ENCODE data around the gene STAT5B.
"Not testable (repeated sequence)": the region's sequence is repeated elsewhere in the genome, so short reads cannot be mapped to it uniquely, and the experiment has no call there.

STAT5B gene

GRCh38 chr17:42188749-42189650 is 87.2 kb downstream of the STAT5B start:
- TF ChIP-seq EZH2 (optimal IDR thresholded peaks at IDR 0.05; ENCODE audit: low read depth, low read length) (no peak), EZH2phosphoT487 (IDR thresholded peaks at IDR 0.05; ENCODE audit: low read length) (no peak), CTCF (IDR thresholded peaks at IDR 0.05; ENCODE audit: low read length) (no peak)
- DNase-seq = no peak
- H3K4me1 ChIP-seq (ENCODE audit: low read length) = peaks cover 14% of the 10 kb centered on the region

GRCh38 chr17:42187833-42188232 is 88.4 kb downstream of the STAT5B start:
- TF ChIP-seq EZH2phosphoT487 (IDR thresholded peaks at IDR 0.05; ENCODE audit: low read length) (no peak), EZH2 (optimal IDR thresholded peaks at IDR 0.05; ENCODE audit: low read depth, low read length) (no peak), CTCF (IDR thresholded peaks at IDR 0.05; ENCODE audit: low read length) (no peak)
- Histone ChIP-seq H3K4me3 (ENCODE audit: low read length) (no peak overlapping the region), H3F3A (ENCODE audit: insufficient read depth, low read length) (peaks cover 23% of the 10 kb centered on the region), H3K27me3 (replicated peaks; ENCODE audit: insufficient read depth, low read length) (no peaks in the 10 kb centered on the region), H3K4me1 (ENCODE audit: low read length) (peaks cover 18% of the 10 kb centered on the region), H3K27ac (ENCODE audit: low read length) (no peak overlapping the region), H3K79me2 (ENCODE audit: low read length) (no peaks in the 10 kb centered on the region), H3K9me3 (replicated peaks; ENCODE audit: insufficient read depth, low read length) (no peaks in the 10 kb centered on the region), H3K9ac (ENCODE audit: low read length) (no peak overlapping the region), H4K20me1 (ENCODE audit: insufficient read depth, low read length) (no peaks in the 10 kb centered on the region), H3K9me2 (replicated peaks; ENCODE audit: insufficient read depth, low read length) (no peaks in the 10 kb centered on the region), H2AFZ (ENCODE audit: low read length) (no peak overlapping the region), H3K4me2 (ENCODE audit: low read depth, low read length) (no peak overlapping the region), H3K36me3 (replicated peaks; ENCODE audit: insufficient read depth, low read length) (no peaks in the 10 kb centered on the region)
- DNase-seq = no peak

More at GRCh38 chr17:42188749-42189650, 87.2 kb downstream of the STAT5B start:
- Histone ChIP-seq H3K4me2 (ENCODE audit: low read depth, low read length) (no peak overlapping the region), H3K4me3 (ENCODE audit: low read length) (no peak overlapping the region), H3K9me2 (replicated peaks; ENCODE audit: insufficient read depth, low read length) (no peaks in the 10 kb centered on the region), H3K9me3 (replicated peaks; ENCODE audit: insufficient read depth, low read length) (no peaks in the 10 kb centered on the region), H4K20me1 (ENCODE audit: insufficient read depth, low read length) (no peaks in the 10 kb centered on the region), H3F3A (ENCODE audit: insufficient read depth, low read length) (peaks cover 12% of the 10 kb centered on the region), H3K79me2 (ENCODE audit: low read length) (peaks cover 5% of the 10 kb centered on the region; the same call in 1 of the 2 replicates), H2AFZ (ENCODE audit: low read length) (no peak overlapping the region), H3K27me3 (replicated peaks; ENCODE audit: insufficient read depth, low read length) (no peaks in the 10 kb centered on the region), H3K9ac (ENCODE audit: low read length) (no peak overlapping the region), H3K27ac (ENCODE audit: low read length) (no peak overlapping the region), H3K36me3 (replicated peaks; ENCODE audit: insufficient read depth, low read length) (no peaks in the 10 kb centered on the region)

GRCh38 chr17:42186191-42186590 is 90.0 kb downstream of the STAT5B start:
- not testable (repeated sequence) for H3K4me3 ChIP-seq (ENCODE audit: low read length); H3K27me3 ChIP-seq (replicated peaks; ENCODE audit: insufficient read depth, low read length); H3K79me2 ChIP-seq (ENCODE audit: low read length); H3K9me2 ChIP-seq (replicated peaks; ENCODE audit: insufficient read depth, low read length); H3K9me3 ChIP-seq (replicated peaks; ENCODE audit: insufficient read depth, low read length); H4K20me1 ChIP-seq (ENCODE audit: insufficient read depth, low read length); H3K4me2 ChIP-seq (ENCODE audit: low read depth, low read length); H3K36me3 ChIP-seq (replicated peaks; ENCODE audit: insufficient read depth, low read length); DNase-seq; H2AFZ ChIP-seq (ENCODE audit: low read length); H3K9ac ChIP-seq (ENCODE audit: low read length)
- Histone ChIP-seq H3K27ac (ENCODE audit: low read length) (peak overlapping the region; percentile 17; the same call in 1 of the 2 replicates), H3K4me1 (ENCODE audit: low read length) (peaks cover 31% of the 10 kb centered on the region), H3F3A (ENCODE audit: insufficient read depth, low read length) (peaks cover 27% of the 10 kb centered on the region)

GRCh38 chr17:42185621-42185930 is 90.6 kb downstream of the STAT5B start:
- Histone ChIP-seq H2AFZ (ENCODE audit: low read length) (no peak overlapping the region), H3K9ac (ENCODE audit: low read length) (no peak overlapping the region), H3K9me2 (replicated peaks; ENCODE audit: insufficient read depth, low read length) (no peaks in the 10 kb centered on the region), H3K9me3 (replicated peaks; ENCODE audit: insufficient read depth, low read length) (no peaks in the 10 kb centered on the region), H3K27ac (ENCODE audit: low read length) (no peak overlapping the region), H3K4me2 (ENCODE audit: low read depth, low read length) (no peak overlapping the region), H3F3A (ENCODE audit: insufficient read depth, low read length) (peaks cover 27% of the 10 kb centered on the region), H3K4me3 (ENCODE audit: low read length) (no peak overlapping the region), H3K79me2 (ENCODE audit: low read length) (no peaks in the 10 kb centered on the region), H3K27me3 (replicated peaks; ENCODE audit: insufficient read depth, low read length) (no peaks in the 10 kb centered on the region), H4K20me1 (ENCODE audit: insufficient read depth, low read length) (no peaks in the 10 kb centered on the region), H3K4me1 (ENCODE audit: low read length) (peaks cover 35% of the 10 kb centered on the region), H3K36me3 (replicated peaks; ENCODE audit: insufficient read depth, low read length) (no peaks in the 10 kb centered on the region)
- TF ChIP-seq CTCF (IDR thresholded peaks at IDR 0.05; ENCODE audit: low read length) (no peak), EZH2phosphoT487 (IDR thresholded peaks at IDR 0.05; ENCODE audit: low read length) (no peak)
- no peak for DNase-seq

Measured in MM.1S (cell line).